ENCODE measurements around the gene SEC16B.

Gene SEC16B

DNA sequence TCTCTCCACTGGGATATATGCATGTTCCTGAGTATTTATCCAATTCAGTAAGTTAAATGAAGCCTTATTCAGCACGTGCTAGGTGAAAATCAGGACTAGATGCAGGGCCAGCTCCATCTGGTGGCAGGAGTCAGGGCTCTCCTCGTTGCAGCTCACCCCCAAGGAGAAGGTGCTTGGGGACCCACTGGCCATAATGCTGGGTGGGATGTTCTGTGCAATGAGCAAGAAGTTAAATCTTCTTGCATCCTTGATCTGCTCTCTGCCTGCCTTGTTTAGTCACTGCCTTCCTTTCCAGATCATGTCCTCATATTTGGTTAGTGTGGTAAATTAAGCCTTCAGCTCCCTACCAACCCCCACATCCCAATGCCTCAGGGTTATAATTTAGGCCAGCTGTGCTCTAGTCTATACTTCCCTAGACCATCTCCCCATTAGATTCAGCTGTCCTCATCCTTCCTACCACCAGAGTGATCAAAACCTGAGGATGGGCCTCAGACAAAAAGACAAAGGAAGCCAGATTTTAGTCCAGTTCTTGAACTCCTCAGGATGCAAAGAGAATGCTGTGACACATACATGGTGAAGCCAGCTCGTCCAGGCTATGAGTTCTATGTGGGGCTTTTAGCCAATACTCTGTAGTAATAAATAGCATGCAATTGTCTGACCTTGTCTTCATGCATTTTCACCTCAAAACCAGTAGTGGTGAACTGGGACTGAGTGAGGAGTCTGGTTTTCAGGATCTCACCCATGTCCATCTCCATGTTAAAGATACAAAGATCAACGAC, 55.9 kb downstream of the SEC16B start:
- TF ChIP-seq CTCF (conservative IDR thresholded peaks at IDR 0.05; ENCODE audit: low read depth) = no peak
- peak; percentile 45 for DNase-seq (ENCODE audit: low spot score)
- ChIA-PET CTCF (interaction anchor here (1.0 to 1.2 kb wide), 2 partner anchors 14 to 32 kb away, joined by 3 to 5 read pairs; no protein-coding TSS in a partner anchor), POLR2A (ENCODE audit: low non-redundant PET) (no interaction called here)
- H3K27ac ChIP-seq = no peak overlapping the region

- ChIA-PET CTCF (interaction anchor here (0.6 to 1.2 kb wide), 3 partner anchors 13 to 188 kb away, joined by 3 to 5 read pairs (median 3); no protein-coding TSS in a partner anchor), POLR2A (ENCODE audit: low non-redundant PET) (no interaction called here)
- no peak for TF ChIP-seq CTCF (conservative IDR thresholded peaks at IDR 0.05; ENCODE audit: low read depth)
- H3K27ac ChIP-seq = no peak overlapping the region
- DNase-seq (ENCODE audit: low spot score) = no peak
These were observed 56.9 kb downstream of the SEC16B start for GRCh38 chr1:177912991-177913390.

- no peak for TF ChIP-seq CTCF (conservative IDR thresholded peaks at IDR 0.05; ENCODE audit: low read depth)
- no peak for DNase-seq (ENCODE audit: low spot score)
- CTCF ChIA-PET = interaction anchor here (0.6 kb wide), 2 partner anchors 246 to 531 kb away, joined by 3 to 4 read pairs; no protein-coding TSS in a partner anchor
- no peak overlapping the region for H3K27ac ChIP-seq
- POLR2A ChIA-PET (ENCODE audit: low non-redundant PET) = no interaction called here
These were observed 60.4 kb downstream of the SEC16B start for GRCh38 chr1:177909416-177909815.

GRCh38 chr1:177907000-177907399, 62.9 kb downstream of the SEC16B start:
- ChIA-PET CTCF (no interaction called here), POLR2A (ENCODE audit: low non-redundant PET) (no interaction called here)
- no peak overlapping the region for H3K27ac ChIP-seq
- no peak for TF ChIP-seq CTCF (conservative IDR thresholded peaks at IDR 0.05; ENCODE audit: low read depth)
- peak; percentile 40 for DNase-seq (ENCODE audit: low spot score)

- CTCF ChIA-PET = no interaction called here
- no peak for TF ChIP-seq CTCF (conservative IDR thresholded peaks at IDR 0.05; ENCODE audit: low read depth)
- POLR2A ChIA-PET (ENCODE audit: low non-redundant PET) = no interaction called here
- no peak overlapping the region for H3K27ac ChIP-seq
- no peak for DNase-seq (ENCODE audit: low spot score)
These were observed 64.2 kb downstream of the SEC16B start for GRCh38 chr1:177905686-177906085.

DNA sequence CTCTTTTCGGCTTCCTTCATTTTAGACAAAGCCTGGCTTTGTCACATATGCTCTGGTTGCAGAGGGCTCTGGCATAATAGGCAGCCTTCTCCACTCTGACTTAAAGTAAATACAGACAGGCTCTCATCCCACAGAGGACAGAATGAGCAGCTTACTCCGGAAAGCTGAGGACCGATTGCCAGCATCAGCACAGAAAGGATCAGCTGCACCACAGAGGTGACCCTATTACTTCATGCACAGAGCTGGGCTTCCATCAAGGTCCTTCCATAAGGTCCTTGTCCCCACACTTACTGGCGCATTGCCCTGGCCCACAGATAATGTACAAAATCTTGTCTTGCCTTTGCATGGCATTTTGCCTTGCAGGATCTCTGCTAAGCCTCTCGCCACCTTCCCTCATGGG, 67.6 kb downstream of the SEC16B start:
- no peak for DNase-seq (ENCODE audit: low spot score)
- no peak overlapping the region for H3K27ac ChIP-seq
- no peak for TF ChIP-seq CTCF (conservative IDR thresholded peaks at IDR 0.05; ENCODE audit: low read depth)
- ChIA-PET CTCF (interaction anchor here (0.6 kb wide), 1 partner anchor 38 kb away, joined by 3 read pairs; no protein-coding TSS in a partner anchor), POLR2A (ENCODE audit: low non-redundant PET) (no interaction called here)

Measured in RWPE1 (cell line).